DMS53 treated with DMSO at 0.1 percent for 48 hours (cell line): Measurements from ENCODE around the gene IQSEC1.

Experiments used
- DNase-seq: peaks from one replicate; lab custom pipeline; 2025; ENCODE audit not compliant: unreplicated experiment; lab: John Stamatoyannopoulos, UW

IQSEC1 gene

DNA sequence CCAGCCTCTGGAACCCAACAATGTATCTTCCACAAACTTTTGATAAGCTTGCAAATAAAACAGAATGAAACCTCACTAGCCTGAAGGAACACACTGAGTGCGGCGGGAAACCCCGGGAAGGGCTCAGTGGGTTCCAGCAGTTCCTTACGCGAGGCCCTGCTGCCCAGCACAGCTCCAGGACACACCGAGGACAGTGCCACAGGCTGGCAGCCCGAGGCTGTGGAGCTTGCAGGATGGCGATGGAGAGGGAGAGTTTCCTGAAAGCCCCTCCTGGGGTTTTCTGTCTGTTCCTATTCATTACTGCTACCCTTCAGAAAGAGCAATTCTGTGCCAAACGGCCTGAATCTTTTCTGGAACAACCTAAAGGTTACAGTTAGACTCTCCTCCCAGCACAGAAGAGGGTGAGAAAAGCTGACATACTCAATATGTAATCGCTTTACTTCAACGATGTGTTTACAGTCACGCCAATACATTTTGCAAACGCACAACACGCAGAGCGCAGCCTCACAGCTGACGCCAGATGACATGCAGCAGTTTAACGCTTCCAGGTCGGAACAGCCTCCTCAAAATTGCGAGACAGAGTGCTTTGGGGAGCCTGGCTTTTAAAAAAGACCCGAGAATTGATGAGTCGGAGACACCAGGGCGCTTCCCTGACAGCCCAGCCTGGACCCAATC, 174.8 kb downstream of the IQSEC1 start:
- DNase-seq: no peak

DNA sequence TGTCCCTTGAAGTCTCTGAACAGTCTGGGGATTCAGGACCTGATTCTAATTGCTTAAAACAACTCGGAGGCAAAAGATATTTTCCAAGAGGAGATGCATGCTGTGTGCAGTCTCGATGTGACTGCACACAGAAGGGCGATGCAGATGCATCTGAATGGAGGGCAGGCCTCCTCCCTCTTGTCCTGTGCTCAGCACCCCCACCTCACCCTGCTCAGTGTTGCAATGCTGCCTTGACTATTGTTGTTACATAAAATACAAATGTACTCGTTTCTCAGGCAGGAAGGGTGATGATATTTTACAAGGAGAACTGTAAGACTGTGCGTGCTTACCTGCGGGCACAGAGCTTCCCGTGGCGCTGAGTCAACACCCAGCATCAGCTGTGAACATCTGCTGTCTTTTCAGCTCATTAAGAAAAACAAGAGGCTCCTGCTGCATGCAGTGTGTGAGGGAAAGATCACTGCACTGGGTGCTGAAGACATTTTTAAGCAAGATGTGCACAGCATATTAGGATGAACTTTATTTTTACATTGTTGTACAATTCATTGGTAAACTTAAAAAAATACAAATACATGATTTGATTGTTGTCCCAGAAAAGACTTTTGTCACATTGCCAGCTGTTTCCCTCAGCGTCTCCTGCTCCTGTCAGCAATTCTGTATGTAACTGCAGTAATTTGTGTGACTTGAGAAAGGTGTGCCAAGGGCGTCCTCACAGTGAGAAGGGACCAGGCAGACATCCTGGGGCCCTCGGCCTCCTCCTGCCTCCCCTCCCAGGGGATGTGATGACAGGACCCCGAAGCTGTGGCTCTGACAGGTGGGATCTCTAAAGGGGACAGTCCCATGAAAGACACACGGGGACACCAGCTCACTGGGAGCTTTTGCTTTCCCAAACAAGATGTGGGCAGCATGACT, 175.6 kb downstream of the IQSEC1 start:
- DNase-seq: no peak

DNA sequence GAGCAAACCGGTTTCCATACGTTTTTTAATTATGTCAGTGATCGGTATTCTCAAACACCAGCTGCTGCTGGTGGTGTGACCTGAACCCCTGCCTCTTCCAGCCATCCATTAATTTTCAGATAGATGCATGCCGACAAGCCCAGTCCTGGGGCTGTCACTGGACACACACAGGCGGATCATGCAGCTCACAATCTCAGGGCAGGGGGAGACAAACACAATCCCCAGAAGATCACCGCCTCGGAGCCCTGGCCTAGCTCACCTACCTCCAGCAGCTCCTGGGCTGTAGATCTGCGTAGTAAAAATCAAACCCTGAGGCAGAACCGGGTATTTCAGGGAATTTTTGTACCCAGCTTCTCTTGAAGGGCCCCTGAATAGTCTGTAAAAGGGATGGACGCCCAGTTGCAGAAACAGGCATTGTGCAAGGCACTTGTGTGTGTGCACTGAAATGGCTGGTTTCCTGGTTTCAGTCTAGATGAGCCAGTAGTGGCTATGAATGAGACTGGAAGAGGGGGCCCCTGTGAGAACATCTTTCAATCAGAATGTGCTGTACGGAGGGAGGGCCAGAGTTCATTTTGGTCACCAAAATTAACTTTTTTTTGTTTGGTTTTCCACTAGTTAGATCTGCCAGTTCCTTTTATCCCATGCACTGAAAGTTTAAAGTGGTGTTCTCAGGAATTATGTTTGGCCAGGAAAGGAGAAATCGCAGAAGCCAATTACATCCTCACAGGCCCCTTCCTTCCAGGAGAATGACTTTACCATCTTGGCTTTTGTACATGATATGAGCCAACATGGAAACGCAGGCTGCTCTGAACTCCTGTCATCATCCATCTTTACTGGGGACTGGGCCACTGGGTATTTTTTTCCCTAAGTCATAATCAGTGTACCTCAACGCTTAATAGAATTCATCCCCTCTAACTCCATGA, 176.9 kb downstream of the IQSEC1 start:
- no peak for DNase-seq

DNA sequence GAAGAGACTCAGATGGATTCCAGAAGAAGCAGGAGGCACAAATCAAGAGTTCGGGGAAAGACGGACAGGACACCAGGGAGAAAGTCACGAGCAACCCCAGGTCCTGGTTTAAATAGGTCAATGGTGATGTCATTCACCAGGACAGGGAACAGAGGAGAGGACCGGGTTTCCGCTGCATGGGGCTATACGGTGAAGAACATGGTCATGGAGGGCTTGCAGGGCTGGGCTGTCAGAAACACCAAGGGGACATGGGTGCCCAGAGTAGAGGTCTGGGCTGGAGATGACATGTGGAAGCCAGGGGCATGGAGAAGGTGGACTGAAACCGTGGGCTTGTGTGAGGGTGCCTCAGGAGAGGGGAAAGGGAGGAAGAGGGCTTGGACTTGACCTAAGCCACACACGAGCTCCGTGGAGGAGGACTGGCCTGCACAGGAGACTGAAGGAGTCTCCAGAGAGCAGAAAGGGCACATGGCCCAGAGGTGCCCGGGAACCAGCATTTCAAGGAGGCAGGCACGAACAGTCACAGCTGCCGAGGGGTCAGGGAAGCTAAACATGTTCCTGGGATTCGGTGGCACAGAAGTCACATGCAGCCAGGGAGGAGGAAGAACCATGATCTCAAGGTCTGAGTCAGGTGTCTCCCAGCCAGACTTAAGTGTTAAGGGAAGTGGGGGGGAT, 177.7 kb downstream of the IQSEC1 start:
- DNase-seq: no peak

DNA sequence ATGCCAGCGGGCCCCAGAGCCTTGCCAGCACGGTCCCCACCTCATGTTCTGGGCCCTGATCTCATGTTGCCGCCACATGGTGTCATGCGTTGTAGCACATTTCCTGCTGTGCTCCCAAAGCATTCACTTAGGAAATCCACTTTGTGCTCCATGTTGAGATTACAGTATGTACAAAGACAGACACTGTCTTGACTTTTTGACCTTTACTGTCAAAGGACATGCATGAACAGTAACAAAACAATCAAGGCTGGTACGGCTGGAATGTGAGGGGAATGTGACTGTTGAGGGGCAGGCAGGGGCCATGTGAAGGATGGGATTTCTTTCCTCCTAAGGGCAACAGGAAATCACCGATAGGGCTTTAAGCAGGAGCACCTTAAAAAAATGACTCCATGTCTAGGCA, 178.6 kb downstream of the IQSEC1 start:
- DNase-seq: no peak

DNA sequence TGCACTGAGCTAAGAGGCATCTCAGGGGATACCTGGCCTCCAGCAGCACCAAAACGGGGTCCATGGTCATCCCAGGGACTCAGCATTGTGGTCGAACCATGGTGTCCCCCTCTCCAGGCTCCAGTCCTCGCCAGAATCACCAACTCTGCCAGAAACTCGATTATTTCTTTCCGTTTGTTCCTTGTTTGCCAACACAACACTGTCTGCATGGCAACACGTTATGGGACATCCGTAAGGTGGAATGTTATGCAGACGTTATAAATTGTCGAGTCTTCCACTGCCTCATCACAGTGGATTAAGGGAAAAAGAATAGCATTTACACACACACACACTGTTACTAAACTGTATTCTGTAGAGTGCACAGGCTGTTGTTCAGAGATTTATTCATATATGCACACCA, 179.4 kb downstream of the IQSEC1 start:
- DNase-seq: no peak

DNA sequence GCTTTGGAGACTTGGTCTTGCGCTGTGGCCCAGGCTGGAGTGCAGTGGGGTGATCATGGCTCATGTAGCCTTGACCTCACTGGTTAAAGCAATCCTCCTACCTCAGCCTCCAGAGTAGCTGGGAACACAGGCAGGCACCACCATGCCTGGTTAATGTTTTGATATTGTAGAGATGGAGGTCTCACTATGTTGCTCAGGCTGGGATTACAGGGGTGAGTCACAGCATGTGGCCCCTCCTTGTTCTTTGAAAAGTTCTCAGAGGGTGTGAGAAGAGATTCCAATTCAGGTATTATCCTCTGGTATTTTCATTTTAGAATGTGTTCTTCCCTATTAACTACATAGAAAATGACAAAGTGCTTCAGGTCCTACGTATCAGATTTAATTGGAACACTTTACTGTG, 180.0 kb downstream of the IQSEC1 start:
- no peak for DNase-seq

DNA sequence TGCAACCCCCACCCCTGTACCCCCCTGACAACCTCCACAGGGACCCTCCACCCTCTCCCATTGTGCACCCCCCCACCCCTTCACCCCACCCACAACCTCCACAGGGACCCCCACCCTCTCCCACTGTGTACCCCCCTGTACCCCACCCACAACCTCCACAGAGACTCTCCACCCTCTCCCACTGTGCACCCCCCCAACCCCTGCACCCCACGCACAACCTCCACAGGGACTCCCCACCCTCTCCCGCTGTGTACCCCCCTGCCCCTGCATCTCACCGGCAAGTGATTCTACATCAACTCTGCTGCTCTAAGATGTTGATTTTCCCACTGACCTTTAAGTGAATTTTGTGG, 180.4 kb downstream of the IQSEC1 start:
- DNase-seq: no peak

DNA sequence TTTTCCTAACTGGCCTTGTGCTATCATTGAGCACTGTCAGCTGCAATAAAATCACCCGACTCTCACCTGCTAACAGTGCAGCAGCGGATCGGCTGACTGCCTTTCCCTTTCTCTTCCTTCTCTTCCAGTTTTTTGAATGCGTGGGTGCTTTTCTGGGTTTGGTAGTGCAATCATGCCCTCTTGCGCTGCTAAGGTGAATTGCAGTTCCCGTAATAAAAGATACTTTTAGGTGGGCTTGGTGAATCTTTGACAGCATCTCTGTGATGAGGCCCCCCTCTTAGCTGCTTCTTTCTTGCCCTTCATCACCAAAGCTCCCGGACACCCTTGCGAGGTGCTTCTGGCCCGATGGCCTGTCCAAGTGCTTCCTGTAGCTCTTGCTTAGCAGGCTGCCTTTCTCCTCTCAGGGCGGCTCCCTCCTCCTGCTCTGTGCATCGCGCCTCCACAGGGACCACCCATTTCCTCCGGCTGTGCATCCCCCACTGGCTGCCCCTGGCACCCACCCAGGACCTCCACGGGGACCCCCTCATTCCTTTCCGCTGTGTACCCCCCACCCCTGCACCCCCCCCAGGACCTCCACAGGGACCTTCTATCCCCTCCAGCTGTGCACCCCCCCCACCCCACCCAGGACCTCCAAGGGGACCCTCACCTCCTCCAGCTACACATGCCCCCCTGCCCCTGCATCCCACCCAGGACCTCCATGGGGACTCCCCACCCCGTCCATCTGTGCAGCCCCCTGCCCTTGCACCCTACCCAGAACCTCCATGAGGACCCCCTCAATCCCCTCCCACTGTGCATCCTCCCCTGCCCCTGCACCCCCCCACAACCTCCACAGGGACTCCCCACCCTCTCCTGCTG, 181.0 kb downstream of the IQSEC1 start:
- no peak for DNase-seq

DNA sequence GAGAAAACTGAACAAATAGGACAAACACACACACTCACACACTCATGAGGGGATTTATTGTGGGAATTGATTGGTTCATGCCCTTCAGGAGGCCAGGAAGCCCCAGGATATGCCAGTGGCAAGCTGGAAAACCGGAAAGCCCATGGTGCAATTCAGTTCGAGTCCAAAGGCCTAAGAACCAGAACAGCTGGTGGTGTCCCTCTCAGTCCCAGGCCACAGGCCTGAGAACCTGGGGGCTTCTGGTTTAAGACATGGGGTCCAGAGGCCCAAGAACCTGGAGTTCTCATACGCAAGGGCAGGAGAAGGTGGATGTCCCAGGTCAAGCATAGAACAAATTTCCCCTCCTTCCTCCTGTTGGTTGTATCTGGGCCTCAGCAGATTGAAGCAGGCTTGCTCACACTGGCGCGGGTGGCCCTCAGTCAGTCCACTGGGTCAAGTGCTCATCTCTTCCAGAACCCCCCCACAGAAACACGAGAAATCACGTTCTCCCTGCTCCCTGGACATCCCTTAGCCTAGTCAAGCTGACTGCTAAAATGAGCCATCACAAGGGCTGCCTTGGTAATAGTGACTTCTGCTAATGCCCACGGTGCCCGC, 181.7 kb downstream of the IQSEC1 start:
- DNase-seq: no peak

DNA sequence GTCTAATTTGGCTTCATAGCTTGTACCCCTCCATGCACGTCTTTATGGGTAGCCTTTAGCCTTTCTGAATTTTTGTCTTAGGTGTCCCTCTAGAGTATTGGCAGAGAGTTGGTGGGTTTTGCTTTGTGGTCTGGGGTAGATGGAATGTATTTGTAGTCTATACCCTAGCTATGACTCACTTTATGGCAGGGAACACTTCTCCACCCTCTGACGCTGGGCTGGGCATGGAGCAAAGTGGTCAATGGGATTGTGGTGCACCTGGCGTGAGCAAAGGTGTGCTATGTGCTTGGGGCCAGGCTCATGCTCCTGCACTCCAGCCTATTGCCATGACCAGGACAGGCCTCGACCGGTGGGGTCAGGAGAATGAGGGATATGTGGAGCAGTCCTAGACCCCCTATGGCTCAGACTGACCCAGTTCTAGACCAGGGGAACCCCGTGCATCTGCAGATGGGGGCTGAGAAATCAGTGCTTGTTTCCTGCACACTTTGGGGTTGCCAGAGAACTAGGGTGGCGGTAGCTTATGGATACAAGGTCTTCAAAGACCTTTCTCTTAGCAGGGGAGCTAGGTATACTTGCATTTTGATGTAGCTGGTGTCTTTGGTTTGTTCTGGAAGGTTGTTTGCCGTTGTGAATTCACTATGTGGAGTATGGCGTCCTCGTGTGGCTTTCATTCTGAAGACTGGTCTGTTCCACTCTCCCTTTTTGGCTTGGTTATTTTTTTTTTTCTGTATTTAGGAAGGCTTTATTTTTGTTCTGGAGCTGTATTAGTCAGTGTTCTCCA, 182.4 kb downstream of the IQSEC1 start:
- no peak for DNase-seq

DNA sequence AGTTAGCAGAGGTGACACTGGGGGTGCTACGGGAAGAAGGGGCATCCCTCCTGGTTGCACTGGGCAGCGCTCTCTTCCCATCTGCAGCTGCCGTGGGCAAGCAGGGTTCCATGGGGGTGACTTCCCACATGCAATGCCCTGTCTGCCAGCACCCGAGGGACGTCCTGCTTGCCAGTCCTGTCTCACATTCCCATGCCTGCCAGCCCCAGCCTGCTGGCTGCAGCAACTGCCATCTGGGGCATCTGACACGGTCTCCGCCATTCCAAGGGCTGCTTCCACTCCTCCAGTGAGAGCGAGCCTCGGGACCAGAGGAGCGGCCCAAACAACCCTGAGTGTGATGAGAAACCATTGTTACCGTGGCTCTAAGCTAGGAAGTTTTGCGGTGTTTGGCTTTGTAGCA, 186.5 kb downstream of the IQSEC1 start:
- DNase-seq: no peak

DNA sequence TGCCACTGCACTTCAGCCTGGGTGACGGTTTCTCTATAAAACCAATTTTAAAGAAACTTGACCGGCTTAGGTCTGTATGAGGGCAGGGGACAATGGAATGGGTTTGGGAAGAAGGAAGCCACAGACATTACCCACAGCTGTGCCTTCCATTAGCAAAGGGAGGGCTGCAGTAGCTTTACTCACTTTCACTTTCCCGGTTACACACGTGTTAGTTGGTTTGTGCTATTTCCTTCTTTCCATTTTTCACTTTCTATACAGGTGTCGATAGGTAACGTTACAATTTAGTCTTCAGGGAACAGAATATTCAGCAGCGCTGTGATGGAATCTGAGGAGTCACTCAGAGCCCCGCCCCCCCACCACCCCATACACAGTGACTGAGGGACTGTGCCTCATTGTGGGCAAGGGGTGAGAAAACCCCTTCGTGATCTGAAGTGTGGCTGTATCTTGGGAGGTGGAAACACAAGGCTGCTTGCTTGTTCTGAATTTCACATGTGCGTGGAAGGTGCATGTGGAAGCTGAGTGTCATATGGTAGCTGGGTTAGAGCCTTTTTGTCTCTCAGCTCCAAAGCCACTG, 187.0 kb downstream of the IQSEC1 start:
- no peak for DNase-seq

DNA sequence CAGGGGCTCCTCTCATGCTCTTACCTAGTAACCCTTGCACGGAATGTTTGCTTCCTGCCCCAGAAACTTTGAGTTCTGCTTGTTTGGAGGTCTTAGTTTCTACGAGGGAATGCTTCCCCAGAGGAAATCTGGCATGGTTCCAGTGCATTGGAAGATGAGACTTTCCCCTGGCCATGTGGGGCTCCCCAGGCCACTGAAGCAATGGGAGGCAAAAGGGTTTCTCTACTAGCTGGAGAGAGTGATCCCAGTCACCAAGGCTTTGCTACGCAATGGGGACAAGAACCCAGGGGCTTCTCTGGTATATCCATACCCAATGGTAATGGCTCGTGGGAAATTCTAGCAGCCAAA, 187.7 kb downstream of the IQSEC1 start:
- no peak for DNase-seq

DNA sequence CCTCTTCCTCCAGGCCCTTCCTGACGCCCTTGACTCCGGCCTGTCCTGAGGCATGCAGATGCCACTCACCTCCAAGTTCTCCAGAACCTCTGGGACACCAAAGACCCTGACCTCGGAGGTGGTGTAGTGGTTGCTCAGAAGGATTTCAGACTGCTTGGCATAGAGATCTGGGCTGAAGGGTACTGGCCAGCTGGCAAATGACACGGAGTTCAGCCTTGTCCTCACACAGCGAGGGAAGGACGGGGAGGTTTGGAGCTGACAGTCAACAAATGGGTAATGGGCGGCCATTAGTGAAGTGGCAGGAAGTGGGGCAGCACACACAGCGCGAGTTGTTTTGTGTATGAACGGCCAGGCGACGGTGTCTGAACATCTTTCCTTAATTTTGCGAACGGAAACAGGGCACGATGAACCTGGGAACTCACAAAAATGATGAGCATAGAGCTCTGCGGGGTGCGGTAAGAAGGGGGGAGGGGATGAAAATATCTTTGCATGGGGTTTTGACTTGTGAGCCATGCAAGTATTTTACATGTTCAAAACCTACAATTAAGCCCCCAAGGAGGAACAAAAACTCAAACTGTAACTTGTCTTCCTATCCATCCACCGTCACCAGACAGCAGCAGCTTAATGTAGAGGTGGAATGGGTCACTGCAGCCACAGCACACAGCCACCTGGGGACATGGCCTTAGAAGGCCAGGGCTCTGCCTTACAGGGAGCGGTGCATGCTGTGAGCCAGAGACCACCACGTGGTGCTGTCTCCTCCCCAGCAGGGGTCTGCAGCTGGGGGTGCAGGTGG, 188.2 kb downstream of the IQSEC1 start:
- DNase-seq: no peak

DNA sequence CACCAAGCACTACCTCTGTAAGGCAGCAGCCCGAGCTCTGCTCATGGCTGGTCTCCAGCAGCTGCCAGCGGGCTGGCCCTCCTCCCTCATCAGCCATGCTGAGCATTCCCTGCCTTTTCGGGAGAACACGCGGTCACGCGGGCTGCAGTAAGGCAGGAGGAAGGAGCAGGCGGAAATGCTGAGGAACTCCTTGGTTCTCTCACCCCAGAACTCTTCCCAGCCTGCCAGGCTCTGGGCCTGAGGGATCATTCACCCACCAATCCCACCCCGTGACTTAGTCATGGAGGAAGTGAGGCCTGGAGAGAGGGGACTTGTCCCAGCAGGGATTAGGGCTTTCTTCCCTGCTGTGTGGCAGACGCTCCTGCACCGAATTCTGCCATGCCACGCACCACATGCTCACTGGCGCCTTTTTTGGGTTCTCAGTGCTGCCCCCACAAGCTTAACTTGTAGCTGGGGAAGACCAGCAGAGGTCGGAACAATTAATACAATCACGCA, 189.0 kb downstream of the IQSEC1 start:
- no peak for DNase-seq
